Dermis lymphatic vessel endothelial cell (primary cell): ENCODE results near the gene ZBED6. TPM values are rescaled to one million over a fixed set of nuclear protein-coding genes. Genes with fewer than 3 reads are reported as not detected.

Experiments used
- total RNA-seq: library from RNA; depleted of rRNA; stranded (reverse); fragments of >200 nt; gene quantifications from 2 replicates; pipeline ENCODE4 v1.2.1, GENCODE V29; 2014

Gene ZBED6, protein sequence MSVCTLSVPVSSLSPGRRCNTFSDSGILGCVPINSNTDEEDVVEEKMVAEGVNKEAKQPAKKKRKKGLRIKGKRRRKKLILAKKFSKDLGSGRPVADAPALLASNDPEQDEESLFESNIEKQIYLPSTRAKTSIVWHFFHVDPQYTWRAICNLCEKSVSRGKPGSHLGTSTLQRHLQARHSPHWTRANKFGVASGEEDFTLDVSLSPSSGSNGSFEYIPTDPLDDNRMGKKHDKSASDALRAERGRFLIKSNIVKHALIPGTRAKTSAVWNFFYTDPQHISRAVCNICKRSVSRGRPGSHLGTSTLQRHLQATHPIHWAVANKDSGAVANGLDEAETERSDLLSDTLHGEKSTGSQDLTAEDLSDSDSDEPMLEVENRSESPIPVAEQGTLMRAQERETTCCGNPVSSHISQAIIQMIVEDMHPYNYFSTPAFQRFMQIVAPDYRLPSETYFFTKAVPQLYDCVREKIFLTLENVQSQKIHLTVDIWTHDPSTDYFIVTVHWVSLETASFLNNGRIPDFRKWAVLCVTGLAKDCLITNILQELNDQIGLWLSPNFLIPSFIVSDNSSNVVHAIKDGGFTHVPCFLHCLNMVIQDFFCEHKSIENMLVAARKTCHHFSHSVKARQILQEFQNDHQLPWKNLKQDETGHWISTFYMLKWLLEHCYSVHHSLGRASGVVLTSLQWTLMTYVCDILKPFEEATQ (N-terminal part only)
- total RNA-seq: 15.5 and 18.1 TPM in 2 replicates

DNA sequence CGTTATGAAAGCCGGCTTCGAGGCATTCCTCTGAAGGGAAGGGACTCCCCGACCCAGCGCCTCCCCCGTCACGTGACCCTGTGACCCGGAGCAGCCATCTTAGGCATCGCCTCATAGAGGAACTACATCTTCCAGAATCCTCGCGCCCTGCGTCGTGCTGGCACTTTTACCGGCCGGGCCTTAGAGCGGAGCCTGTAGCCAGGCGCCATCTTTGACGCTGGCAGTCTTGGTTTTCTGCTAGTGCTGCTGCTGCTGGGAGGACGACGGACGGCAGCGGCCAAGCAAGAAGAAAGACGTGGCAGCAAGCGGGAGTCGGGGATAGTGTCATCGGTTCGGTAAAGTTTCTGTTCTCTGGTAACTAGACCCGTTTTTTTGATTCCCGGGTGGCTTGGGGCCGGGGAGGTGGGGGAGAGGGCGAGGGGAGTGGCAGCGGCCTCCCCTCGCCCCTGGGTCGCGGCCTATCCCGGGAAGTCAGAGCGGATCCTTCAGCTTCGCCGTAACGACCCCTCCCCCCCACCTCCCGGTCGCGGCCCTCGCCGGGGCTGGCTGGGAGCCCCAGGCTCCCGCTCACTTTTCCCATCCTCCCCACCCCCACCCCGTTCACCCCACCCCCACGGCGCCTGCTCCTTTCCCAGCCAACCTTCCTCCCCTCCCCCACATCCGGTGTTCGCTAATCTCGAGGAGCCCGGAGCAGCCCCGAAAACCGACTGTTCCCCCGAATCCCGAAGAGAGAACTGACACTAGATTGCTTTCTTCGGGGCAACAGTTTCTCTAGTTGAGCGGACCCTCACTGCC lies at the start of gene ZBED6, which contains the start of gene ZC3H11A:
Gene ZBED6 (plus strand): TSS at position 183 of the 795 bp plus-strand sequence. CDS start 1,900 bp downstream, outside the sequence.
Gene ZC3H11A (plus strand): TSS at position 183 of the 795 bp plus-strand sequence. CDS start 21,448 bp downstream, outside the sequence.

DNA sequence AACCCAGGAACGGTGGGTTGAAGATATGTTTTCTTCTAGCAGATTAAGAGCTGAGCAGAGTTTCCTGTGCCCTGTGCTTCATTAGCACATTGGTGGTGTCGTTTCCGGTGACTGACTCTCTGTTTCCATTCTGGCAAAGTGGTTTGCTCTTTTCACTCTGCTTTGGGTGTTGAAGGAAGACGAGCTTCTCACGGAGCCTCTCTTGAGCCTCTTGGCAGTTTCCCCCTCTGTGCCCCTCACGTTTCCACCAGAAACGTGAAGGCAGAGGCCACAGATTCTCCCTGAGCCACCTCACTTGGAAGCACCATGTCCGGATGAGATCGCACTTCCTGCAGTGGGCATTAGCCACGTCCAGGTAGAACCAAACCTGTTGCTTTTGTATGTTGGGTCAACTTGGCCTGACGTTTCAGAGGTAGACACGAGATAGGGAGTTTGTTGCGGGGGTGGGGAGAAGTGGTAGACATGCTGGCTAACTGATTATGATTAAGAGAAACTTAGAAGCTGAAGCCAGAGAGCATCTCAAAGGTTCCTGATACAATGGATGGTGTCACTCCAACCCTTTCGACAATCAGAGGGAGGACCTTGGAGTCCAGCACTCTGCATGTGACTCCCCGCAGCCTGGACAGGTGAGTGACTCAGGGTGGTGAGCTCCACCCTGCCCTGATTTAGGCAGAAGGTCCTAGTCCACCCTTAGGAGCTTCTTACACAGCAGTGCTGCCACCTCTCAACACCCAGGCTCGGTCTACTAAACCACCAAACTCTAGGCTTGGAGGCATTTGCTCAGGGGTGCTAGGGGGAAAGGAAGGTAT lies 30.2 kb upstream of the ZBED6 start, which contains the start of gene LAX1:
Gene LAX1 (plus strand): TSS at position 155 of the 809 bp plus-strand sequence. CDS start 383 bp downstream, at position 538.

Other genes starting within 250 kb of the ZBED6 start
- gene ATP2B4, start 168.8 kb upstream of the ZBED6 start, total RNA-seq: 38.8 and 64.3 TPM in 2 replicates
- gene LAX1, start 30.4 kb upstream of the ZBED6 start, total RNA-seq: under 0.01 TPM in 1 of 2 replicates, not detected in the other
- gene ZC3H11A, start within 50 bp of the ZBED6 start, total RNA-seq: 106 and 111 TPM in 2 replicates
- 46.5 and 79.0 TPM in 2 replicates for gene SNRPE, start 66.0 kb downstream of the ZBED6 start, total RNA-seq